GM19238 (cell line): ENCODE measurements around the gene ACTN4.
"Not testable (repeated sequence)": the region's sequence is repeated elsewhere in the genome, so short reads cannot be mapped to it uniquely, and the experiment has no call there.

ENCODE experiments used
- DNase-seq: peaks from one replicate; pipeline ENCODE4 v3.0.0; 2011; ENCODE audit warnings: low spot score; ENCODE audit not compliant: insufficient read length

ACTN4 gene

DNA sequence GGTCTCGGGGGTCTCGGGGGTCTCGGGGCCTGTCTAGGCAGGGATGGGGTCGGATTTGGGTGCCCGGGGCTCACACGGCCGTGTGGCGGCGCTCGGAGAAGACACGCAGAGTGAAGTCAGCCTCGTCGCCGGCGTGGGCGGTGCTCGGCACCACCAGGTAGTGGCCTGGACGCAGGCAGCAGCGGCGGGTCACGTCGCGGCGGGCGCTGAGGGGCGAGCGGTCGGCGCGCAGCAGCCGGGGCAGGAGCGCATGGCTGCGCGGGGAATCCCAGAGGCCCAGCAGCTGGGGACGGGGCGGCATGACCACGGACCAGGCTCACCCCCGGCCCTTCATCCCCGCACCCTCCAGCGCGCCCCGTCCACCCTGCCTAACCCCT lies 88.6 kb downstream of the ACTN4 start:
- DNase-seq: peak; percentile 45

DNA sequence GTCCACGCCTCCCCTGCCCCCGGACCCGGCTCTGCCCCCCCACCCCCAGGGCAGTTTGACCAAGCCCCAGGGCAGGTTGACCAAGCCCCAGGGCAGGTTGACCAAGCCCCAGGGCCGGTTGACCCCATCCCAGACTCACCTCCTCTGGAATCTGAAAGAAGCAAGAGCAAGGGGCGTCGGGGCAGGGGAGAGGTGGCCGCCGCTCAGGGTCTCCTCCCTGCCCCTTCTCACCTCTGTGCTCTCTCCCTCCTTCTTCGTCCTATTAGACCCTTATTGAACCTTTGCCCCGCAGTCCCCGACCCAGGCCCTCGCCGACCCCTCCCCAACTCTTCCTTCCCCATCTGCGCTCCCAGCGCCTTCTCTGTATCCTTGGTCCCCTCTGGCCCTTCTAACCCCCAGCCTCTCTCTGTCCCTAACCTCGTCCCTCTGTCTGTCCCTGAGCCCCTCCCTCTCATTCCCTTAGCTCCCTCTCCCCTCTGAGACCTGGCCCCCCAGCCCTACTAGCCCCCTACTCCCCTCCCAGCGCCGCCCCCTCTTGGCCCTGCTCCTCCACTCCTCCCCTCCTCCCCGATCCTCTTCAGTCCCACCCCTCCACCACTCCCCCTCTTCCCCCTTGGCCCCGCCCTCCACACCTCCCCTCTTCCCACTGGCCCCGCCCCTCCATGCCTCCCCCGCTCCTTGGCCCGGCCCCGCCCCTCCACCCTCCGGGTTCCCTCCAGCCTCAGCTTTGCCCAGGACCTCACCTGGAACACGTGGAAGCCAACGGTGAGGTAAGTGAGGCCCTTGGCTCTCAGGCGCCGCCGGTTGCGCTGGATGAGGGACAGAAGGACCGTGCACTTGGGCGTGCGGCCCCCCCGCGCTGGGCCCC lies 89.2 kb downstream of the ACTN4 start:
- peak; percentile 59 for DNase-seq

- no peak for DNase-seq
Measured at GRCh38 chr19:38737281-38737865, 89.9 kb downstream of the ACTN4 start.

GRCh38 chr19:38737921-38738737 lies 90.7 kb downstream of the ACTN4 start:
- DNase-seq: no peak

GRCh38 chr19:38739440-38740256 lies 92.2 kb downstream of the ACTN4 start:
- DNase-seq: no peak

- no peak for DNase-seq
Measured at GRCh38 chr19:38740257-38740592, 92.8 kb downstream of the ACTN4 start.

DNA sequence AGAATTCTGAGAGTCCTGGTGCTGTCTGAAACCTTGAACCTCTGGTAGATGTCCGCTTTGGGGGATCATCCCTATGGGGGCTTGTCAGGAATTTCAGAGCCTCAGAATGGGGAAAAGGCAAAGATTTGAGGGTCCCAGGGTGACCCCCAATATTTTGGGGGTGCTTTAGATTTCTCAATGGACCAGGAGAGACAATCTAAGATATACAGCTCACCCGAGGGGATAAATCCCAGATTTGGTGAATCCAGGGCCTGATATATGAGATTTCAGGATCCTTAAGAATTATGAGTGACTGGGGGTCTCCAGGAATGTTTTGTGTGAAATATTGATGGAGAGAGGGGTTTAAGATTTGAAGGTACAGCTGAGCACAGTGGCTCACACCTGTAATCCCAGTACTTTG lies 93.5 kb downstream of the ACTN4 start:
- no peak for DNase-seq

GRCh38 chr19:38741670-38742069 lies 94.2 kb downstream of the ACTN4 start:
- DNase-seq: no peak

- DNase-seq: peak; percentile 0
Measured at GRCh38 chr19:38742296-38742695, 94.8 kb downstream of the ACTN4 start.

GRCh38 chr19:38742906-38743305 lies 95.5 kb downstream of the ACTN4 start:
- DNase-seq: peak; percentile 3

GRCh38 chr19:38743394-38744297 lies 96.2 kb downstream of the ACTN4 start:
- DNase-seq: no peak

DNA sequence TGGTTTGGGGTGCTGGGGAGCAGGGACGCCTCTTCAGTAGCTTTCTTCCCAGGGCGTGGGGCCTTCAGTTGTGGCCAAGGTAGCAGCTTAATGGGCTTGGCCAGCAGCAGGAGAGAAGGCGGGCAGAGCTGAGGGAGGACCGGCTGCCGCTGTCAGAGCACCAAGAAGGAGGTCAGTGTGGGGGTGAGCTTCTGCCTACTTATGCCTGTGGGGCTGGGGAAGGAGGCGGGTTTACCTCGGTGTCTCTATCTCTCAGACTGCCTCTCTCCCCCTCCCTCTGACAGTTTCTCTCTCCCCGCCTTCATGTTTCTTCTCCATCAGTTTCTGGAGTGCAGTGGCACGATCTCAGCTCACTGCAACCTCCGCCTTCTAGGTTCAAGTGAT lies 96.8 kb downstream of the ACTN4 start, which contains the start of gene CAPN12:
Gene CAPN12, minus strand, starts transcription at position 177 of the 384 bp plus-strand sequence. CDS start 309 bp downstream, outside the sequence.
- peak; percentile 0 for DNase-seq

GRCh38 chr19:38744874-38745273 lies 97.4 kb downstream of the ACTN4 start:
- DNase-seq: no peak

DNA sequence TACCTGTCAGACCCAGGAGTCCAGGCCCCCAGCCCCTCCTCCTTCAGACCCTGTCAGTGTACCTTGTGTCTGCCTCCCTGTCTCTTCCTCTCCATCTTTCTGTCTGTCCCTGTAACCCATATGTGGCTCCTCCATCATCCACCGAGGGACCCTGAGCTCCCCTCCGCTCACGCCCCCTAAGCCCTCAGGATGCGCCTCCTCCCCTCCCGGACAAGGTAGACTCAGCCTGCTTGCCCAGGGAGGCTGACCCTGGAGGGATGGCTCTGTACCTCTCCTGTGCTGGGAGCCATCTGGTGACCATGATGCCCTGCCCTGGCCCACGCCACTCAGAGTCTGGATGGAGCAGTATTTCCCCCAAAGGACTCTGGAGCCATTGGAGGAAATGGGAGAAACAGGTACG lies 97.9 kb downstream of the ACTN4 start:
- no peak for DNase-seq

DNA sequence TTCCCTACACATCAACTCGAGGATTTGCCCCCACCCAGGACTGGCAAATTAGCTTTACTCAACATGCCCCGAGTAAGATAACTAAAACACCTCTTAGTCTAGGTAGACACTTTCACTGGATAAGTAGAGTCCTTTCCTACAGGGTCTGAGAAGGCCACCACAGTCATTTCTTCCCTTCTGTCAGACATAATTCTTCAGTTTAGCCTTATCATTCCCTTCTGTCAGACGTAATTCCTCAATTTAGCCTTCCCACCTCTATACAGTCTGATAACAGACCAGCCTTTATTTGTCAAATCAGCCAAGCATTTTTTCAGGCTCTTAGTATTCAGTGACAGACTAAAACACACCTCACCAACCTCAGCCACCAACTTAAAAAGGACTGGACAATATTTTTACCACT lies 106.3 kb downstream of the ACTN4 start:
- not testable (repeated sequence) for DNase-seq

DNA sequence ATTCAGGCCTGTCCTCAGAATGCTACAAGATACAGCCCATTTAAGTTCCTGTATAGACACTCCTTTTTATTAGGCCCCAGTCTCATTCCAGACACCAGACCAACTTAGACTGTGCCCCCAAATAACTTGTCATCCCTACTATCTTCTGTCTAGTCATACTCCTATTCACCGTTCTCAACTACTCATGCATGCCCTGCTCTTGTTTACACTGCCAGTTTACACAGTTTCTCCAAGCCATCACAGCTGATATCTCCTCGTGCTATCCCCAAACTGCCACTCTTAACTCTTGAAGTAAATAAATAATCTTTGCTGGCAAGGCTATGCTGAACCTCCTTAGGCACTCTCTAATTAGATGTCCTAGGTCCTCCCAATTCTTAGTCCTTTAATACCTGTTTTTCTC lies 106.7 kb downstream of the ACTN4 start:
- DNase-seq: not testable (repeated sequence)

GRCh38 chr19:38759590-38760003 lies 112.1 kb downstream of the ACTN4 start:
- no peak for DNase-seq

DNA sequence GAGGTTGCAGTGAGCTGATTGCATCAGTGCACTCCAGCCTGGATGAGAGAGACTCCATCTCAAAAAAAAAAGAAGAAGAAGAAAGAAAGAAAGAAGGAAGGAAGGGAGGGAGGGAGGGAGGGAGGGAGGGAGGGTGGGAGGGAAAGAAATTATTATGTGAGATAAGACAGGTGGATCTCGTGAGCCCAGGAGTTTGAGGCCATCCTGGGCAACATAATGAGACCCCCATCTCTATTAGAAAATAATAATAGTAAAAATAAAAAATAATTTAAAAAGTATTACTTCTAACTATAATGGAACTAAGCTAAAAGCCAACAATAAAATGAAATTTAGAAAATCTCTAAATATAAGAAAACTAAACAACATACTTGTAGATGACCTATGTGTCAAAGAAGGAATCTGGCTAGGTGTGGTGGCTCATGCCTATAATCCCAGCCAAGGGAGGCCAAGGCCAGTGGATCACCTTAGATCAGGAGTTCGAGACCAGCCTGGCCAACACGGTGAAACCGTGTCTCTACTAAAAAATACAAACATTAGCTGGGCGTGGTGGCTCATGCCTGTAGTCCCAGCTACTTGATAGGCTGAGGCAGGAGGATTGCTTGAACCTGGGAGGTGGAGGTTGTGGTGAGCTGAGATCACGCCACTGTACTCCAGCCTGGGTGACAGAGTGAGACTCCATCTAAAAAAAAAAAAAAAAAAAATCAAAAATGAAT lies 113.5 kb downstream of the ACTN4 start:
- DNase-seq: not testable (repeated sequence)

DNA sequence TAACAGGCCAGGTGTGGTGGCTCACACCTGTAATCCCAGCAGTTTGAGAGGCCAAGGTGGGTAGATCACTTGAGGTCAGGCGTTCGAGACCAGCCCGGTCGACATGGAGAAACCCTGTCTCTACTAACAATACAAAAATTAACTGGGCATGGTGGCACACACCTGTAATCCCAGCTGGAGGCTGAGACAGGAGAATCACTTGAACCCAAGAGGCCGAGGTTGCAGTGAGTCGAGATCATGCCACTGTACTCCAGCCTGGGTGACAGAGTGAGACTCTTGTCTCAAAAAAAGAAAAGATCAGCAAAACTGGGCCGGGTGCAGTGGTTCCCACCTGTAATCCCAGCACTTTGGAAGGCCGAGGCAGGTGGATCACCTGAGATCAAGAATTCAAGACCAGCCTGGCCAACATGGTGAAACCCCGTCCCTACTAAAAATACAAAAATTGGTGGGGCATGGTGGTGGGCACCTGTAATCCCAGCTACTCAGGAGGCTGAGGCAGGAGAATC lies 114.5 kb downstream of the ACTN4 start:
- not testable (repeated sequence) for DNase-seq
